OCI-LY7 (cell line): ENCODE results near the gene GCNT2. TPM values are rescaled to one million over a fixed set of nuclear protein-coding genes. Genes with fewer than 3 reads are reported as not detected.

Experiments
- BruUV-seq: library from RNA; stranded (reverse); fragments of 400-500 nt; replicated peaks from 2 replicates; lab custom pipeline; 2021; lab: Mats Ljungman, UMichigan
- CTCF ChIA-PET: fragments of 300-600 bp; sonication (Branson Sonifier 250); formaldehyde crosslinking; loops from one replicate; lab custom pipeline; 2022; ENCODE audit warnings: antibody characterized with exemption; ENCODE audit not compliant: unreplicated experiment; lab: Charles Lee
- POLR2A ChIA-PET: fragments of 300-600 bp; sonication (Branson Sonifier 250); formaldehyde crosslinking; loops from one replicate; lab custom pipeline; 2022; ENCODE audit warnings: antibody characterized with exemption; lab: Charles Lee
- DNase-seq: peaks from one replicate; pipeline ENCODE4 v3.0.0-alpha.2; 2015; ENCODE audit warnings: low spot score
- H2AFZ ChIP-seq: fragments of 200-600 bp; sonication (generic), shearing (Covaris generic); 2 replicates; pipeline ENCODE4 v1.6.1; 2014; ENCODE audit warnings: mild to moderate bottlenecking, antibody characterized with exemption, low read length, moderate library complexity
- H3K27ac ChIP-seq: fragments of 200-600 bp; sonication (generic); 2 replicates; pipeline ENCODE4 v1.5.1; 2014; ENCODE audit warnings: mixed run types, low read depth, mild to moderate bottlenecking, moderate library complexity, low read length, inconsistent platforms; ENCODE audit not compliant: poor library complexity, severe bottlenecking
- H3K36me3 ChIP-seq: fragments of 200-600 bp; sonication (generic); 2 replicates; pipeline ENCODE4 v1.6.1; 2014; ENCODE audit warnings: mild to moderate bottlenecking, antibody characterized with exemption, low read length, moderate library complexity, mixed read lengths; ENCODE audit not compliant: insufficient read depth
- H3K4me1 ChIP-seq: fragments of 200-600 bp; sonication (generic); 2 replicates; pipeline ENCODE4 v1.5.1; 2014; ENCODE audit warnings: mild to moderate bottlenecking, low read length; ENCODE audit not compliant: insufficient read depth, poor library complexity, severe bottlenecking
- H3K4me2 ChIP-seq: fragments of 200-600 bp; sonication (generic); 2 replicates; pipeline ENCODE4 v1.6.1; 2014; ENCODE audit warnings: mild to moderate bottlenecking, low read length
- H3K4me3 ChIP-seq: fragments of 200-600 bp; sonication (generic); 2 replicates; pipeline ENCODE4 v1.5.1; 2014; ENCODE audit warnings: mild to moderate bottlenecking, low read depth, low read length; ENCODE audit not compliant: poor library complexity, severe bottlenecking
- H3K79me2 ChIP-seq: fragments of 200-600 bp; sonication (generic); 2 replicates; pipeline ENCODE4 v1.6.1; 2016; ENCODE audit warnings: low read depth, mild to moderate bottlenecking, low read length, moderate library complexity, mixed read lengths; ENCODE audit not compliant: insufficient read depth
- H3K9me2 ChIP-seq: fragments of 200-600 bp; sonication (generic); 2 replicates; pipeline ENCODE4 v1.6.1; 2016; ENCODE audit warnings: mild to moderate bottlenecking, low read length, mixed read lengths; ENCODE audit not compliant: insufficient read depth
- H3K9me3 ChIP-seq: fragments of 200-600 bp; sonication (generic); 2 replicates; pipeline ENCODE4 v1.6.1; 2014; ENCODE audit warnings: mild to moderate bottlenecking, mixed run types, low read length, mixed read lengths
- H4K20me1 ChIP-seq: fragments of 200-600 bp; sonication (generic); 2 replicates; pipeline ENCODE4 v1.6.1; 2014; ENCODE audit warnings: mild to moderate bottlenecking, antibody characterized with exemption, low read length, moderate library complexity, mixed read lengths; ENCODE audit not compliant: insufficient read depth
- EZH2phosphoT487 ChIP-seq: fragments of 200-600 bp; sonication (generic); IDR thresholded peaks from 2 replicates; pipeline ENCODE4 v1.6.1; 2018; ENCODE audit warnings: low read depth, borderline replicate concordance, mild to moderate bottlenecking, mixed run types, antibody characterized with exemption, low read length, moderate library complexity, mixed read lengths
- intact Hi-C: fragments of 100-400 bp; cut with micrococcal nuclease; formaldehyde crosslinking; loops from one replicate; pipeline ENCODE4 v1.10.0; 2022; ENCODE audit not compliant: unreplicated experiment
- total RNA-seq, 2 experiments: library from RNA; depleted of rRNA in 1 of 2; stranded (reverse); fragments of >200 nt in 1 of 2; shearing (Covaris generic) in 1 of 2; gene quantifications; 2 replicates each; pipeline ENCODE4 v1.2.3, GENCODE V29; 2014 to 2022
- TF ChIP-seq, protein P1 (sequence below): fragments of 200-600 bp; sonication (generic); conservative IDR thresholded peaks from 2 replicates; pipeline ENCODE4 v1.5.1; 2014; ENCODE audit warnings: mild to moderate bottlenecking, antibody characterized with exemption, low read length, moderate library complexity, mixed read lengths

The GCNT2 gene
- total RNA-seq, 2 experiments from 2014 or later: 17.4 to 25.2 TPM

DNA sequence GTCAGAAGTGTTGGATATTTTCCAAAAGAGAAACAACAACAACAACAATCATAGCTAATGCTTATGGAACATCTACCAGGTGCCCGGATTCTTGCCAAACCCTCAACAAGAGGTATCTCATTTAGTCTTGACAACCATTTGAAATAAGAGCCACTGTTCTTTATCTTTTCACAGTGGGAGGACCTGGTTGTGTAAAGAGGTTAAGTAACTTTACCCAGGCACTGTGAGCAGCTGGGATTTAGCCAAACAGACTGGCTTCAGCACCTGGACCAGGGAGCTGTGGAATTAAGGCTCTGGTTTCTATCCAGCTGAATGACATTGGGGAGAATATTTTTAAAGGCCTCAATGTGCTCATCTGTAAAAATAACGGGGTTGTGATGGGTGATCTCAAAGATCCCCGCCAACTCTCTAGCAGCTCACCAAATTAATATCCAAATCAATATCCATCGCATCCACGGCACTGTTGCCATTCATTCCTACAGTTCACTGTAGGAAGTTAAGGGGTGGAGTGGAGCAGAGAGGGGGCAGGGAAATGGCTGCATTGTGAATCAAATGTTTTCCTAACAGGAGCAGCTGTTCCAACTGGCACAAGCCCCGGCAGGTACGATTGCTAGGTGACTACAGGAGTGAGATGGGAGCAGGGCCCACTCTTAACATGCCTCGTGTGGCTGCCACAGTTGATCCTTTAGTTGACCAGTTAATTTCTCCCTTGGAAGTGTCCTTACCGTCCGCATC, 61.8 kb downstream of the GCNT2 start:
- ChIA-PET CTCF (interaction anchor here (0.7 kb wide), 1 partner anchor 16 kb away, joined by 3 read pairs; no protein-coding TSS in a partner anchor), POLR2A (interaction anchor here (0.5 to 1.0 kb wide), 3 partner anchors 10 to 49 kb away, joined by 3 read pairs; no protein-coding TSS in a partner anchor)
- DNase-seq: no peak
- no peaks in the 10 kb centered on the region for H3K4me1 ChIP-seq
- H4K20me1 ChIP-seq: 0 out of 2 replicates have a peak, but pooled peaks cover 5% of the 10 kb centered on the region
- H3K4me2 ChIP-seq: no peak overlapping the region
- BruUV-seq: no TSS peak
- H3K27ac ChIP-seq: no peak overlapping the region
- intact Hi-C loops: no loop called here
- H3K4me3 ChIP-seq: no peak overlapping the region
- peaks cover 1% of the 10 kb centered on the region; the same call in 1 of the 2 replicates for H3K36me3 ChIP-seq
- TF ChIP-seq, protein P1, sequence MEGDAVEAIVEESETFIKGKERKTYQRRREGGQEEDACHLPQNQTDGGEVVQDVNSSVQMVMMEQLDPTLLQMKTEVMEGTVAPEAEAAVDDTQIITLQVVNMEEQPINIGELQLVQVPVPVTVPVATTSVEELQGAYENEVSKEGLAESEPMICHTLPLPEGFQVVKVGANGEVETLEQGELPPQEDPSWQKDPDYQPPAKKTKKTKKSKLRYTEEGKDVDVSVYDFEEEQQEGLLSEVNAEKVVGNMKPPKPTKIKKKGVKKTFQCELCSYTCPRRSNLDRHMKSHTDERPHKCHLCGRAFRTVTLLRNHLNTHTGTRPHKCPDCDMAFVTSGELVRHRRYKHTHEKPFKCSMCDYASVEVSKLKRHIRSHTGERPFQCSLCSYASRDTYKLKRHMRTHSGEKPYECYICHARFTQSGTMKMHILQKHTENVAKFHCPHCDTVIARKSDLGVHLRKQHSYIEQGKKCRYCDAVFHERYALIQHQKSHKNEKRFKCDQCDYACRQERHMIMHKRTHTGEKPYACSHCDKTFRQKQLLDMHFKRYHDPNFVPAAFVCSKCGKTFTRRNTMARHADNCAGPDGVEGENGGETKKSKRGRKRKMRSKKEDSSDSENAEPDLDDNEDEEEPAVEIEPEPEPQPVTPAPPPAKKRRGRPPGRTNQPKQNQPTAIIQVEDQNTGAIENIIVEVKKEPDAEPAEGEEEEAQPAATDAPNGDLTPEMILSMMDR: no peak
- TF ChIP-seq EZH2phosphoT487: no peak
- no peaks in the 10 kb centered on the region for H3K9me3 ChIP-seq
- H2AFZ ChIP-seq: no peak overlapping the region
- no peaks in the 10 kb centered on the region for H3K9me2 ChIP-seq
- H3K79me2 ChIP-seq: no peaks in the 10 kb centered on the region

DNA sequence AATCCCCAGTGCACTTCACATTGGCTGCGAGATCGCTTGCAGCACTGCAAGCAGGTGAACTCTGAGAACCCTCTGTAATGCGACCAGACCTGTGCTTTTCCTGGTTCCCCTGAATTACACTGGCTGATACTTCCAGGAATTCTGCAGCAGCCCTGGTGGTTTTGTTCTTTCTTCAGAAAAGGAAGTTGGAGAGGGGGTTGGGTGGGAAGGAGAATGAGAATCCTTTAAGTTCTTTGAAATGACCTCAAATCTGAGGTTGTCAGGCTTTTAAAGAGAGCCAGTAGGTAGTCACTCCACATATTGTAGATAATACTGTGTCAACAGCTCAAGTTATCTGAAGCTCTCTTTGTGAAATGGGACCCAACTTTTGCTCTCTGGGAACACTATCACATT, 62.4 kb downstream of the GCNT2 start:
- CTCF ChIA-PET: interaction anchor here (0.7 kb wide), 1 partner anchor 15 kb away, joined by 3 read pairs; no protein-coding TSS in a partner anchor

More for the DNA sequence above, 62.4 kb downstream of the GCNT2 start:
- H3K9me3 ChIP-seq: no peaks in the 10 kb centered on the region
- H3K4me1 ChIP-seq: no peaks in the 10 kb centered on the region
- POLR2A ChIA-PET: interaction anchor here (0.8 to 1.0 kb wide), 2 partner anchors 9 to 11 kb away, joined by 3 read pairs; no protein-coding TSS in a partner anchor
- BruUV-seq: no TSS peak
- H3K4me3 ChIP-seq: no peak overlapping the region
- no peak overlapping the region for H2AFZ ChIP-seq
- H3K4me2 ChIP-seq: no peak overlapping the region
- DNase-seq: no peak
- H4K20me1 ChIP-seq: 0 out of 2 replicates have a peak, but pooled peaks cover 5% of the 10 kb centered on the region
- H3K36me3 ChIP-seq: no peaks in the 10 kb centered on the region
- H3K27ac ChIP-seq: no peak overlapping the region
- intact Hi-C loops: no loop called here
- TF ChIP-seq, protein P1: no peak
- TF ChIP-seq EZH2phosphoT487: no peak
- peaks cover under 1% of the 10 kb centered on the region; the same call in 1 of the 2 replicates for H3K79me2 ChIP-seq
- H3K9me2 ChIP-seq: no peaks in the 10 kb centered on the region
